IPS-18c (cell line): Measurements from ENCODE around the gene ZNF761.
"Not testable (repeated sequence)": the region's sequence is repeated elsewhere in the genome, so short reads cannot be mapped to it uniquely, and the experiment has no call there.

Experiments
- H3K4me3 ChIP-seq: 2 replicates; pipeline ENCODE4 v1.7.0; 2013; ENCODE audit warnings: low read depth, mild to moderate bottlenecking, low read length, moderate library complexity; ENCODE audit not compliant: insufficient read depth
- H3K9me3 ChIP-seq: one replicate; pipeline ENCODE4 v1.6.1; 2013; ENCODE audit warnings: mild to moderate bottlenecking, low read length, moderate library complexity; ENCODE audit not compliant: control insufficient read depth, insufficient read depth

Gene ZNF761

GRCh38 chr19:53431399-53432087 lies at the start of gene ZNF761:
TSS of gene ZNF761 (plus strand) at chr19:53431984. CDS start at chr19:53447269, 15,285 bp downstream.
- Histone ChIP-seq H3K4me3 (peak within 1 kb of the TSS; percentile 85), H3K9me3 (no peaks in the 10 kb centered on the region)

- H3K9me3 ChIP-seq, result peaks cover 7% of the 10 kb centered on the region
- H3K4me3 ChIP-seq, result no peak overlapping the region
Measured at GRCh38 chr19:53388168-53388567, 43.6 kb upstream of the ZNF761 start.

GRCh38 chr19:53388904-53389303 lies 42.9 kb upstream of the ZNF761 start:
- no peak overlapping the region for H3K4me3 ChIP-seq
- peaks cover 7% of the 10 kb centered on the region for H3K9me3 ChIP-seq

- peak overlapping the region; percentile 36; the same call in 1 of the 2 replicates for H3K4me3 ChIP-seq
- H3K9me3 ChIP-seq, result peaks cover 5% of the 10 kb centered on the region
Measured at GRCh38 chr19:53389571-53389970, 42.2 kb upstream of the ZNF761 start.

- H3K9me3 ChIP-seq, result peaks cover 5% of the 10 kb centered on the region
- peak overlapping the region; percentile 36; the same call in 1 of the 2 replicates for H3K4me3 ChIP-seq
Measured at GRCh38 chr19:53389978-53390377, 41.8 kb upstream of the ZNF761 start.

- Histone ChIP-seq H3K4me3 (peak overlapping the region; percentile 89; the same call in 1 of the 2 replicates), H3K9me3 (no peaks in the 10 kb centered on the region)
Measured at GRCh38 chr19:53394522-53394973, 37.2 kb upstream of the ZNF761 start.

- H3K9me3 ChIP-seq, result no peaks in the 10 kb centered on the region
- H3K4me3 ChIP-seq, result peak within 1 kb of the TSS; percentile 89
Measured at GRCh38 chr19:53394974-53395839, 36.6 kb upstream of the ZNF761 start, which contains the start of gene ZNF765. TSS of gene ZNF765 (plus strand) at chr19:53395149. CDS start at chr19:53398016, 2,867 bp downstream.

- not testable (repeated sequence) for H3K9me3 ChIP-seq
- H3K4me3 ChIP-seq, result peak overlapping the region; percentile 89
Measured at GRCh38 chr19:53395840-53396524, 35.8 kb upstream of the ZNF761 start.

- Histone ChIP-seq H3K9me3 (no peaks in the 10 kb centered on the region), H3K4me3 (peak overlapping the region; percentile 28; the same call in 1 of the 2 replicates)
Measured at GRCh38 chr19:53396525-53396868, 35.3 kb upstream of the ZNF761 start.

GRCh38 chr19:53397918-53398317 lies 33.9 kb upstream of the ZNF761 start:
- not testable (repeated sequence) for H3K9me3 ChIP-seq, H3K4me3 ChIP-seq

- no peak overlapping the region for H3K4me3 ChIP-seq
- H3K9me3 ChIP-seq, result peaks cover 8% of the 10 kb centered on the region
Measured at GRCh38 chr19:53409505-53410204, 22.1 kb upstream of the ZNF761 start.

GRCh38 chr19:53420520-53421315 lies 11.1 kb upstream of the ZNF761 start:
- H3K9me3 ChIP-seq, H3K4me3 ChIP-seq: not testable (repeated sequence)

- Histone ChIP-seq H3K4me3 (no peak overlapping the region), H3K9me3 (no peaks in the 10 kb centered on the region)
Measured at GRCh38 chr19:53422551-53422950, 9.2 kb upstream of the ZNF761 start.

GRCh38 chr19:53423074-53423473 lies 8.7 kb upstream of the ZNF761 start:
- H3K9me3 ChIP-seq, H3K4me3 ChIP-seq: not testable (repeated sequence)

- H3K4me3 ChIP-seq, H3K9me3 ChIP-seq: not testable (repeated sequence)
Measured at GRCh38 chr19:53423680-53424079, 8.1 kb upstream of the ZNF761 start.

GRCh38 chr19:53424968-53425597 lies 6.7 kb upstream of the ZNF761 start:
- no peak overlapping the region for H3K4me3 ChIP-seq
- no peaks in the 10 kb centered on the region for H3K9me3 ChIP-seq
